ENCODE measurements around the gene ARHGAP1. TPM values are rescaled to one million over a fixed set of nuclear protein-coding genes. Genes with fewer than 3 reads are reported as not detected.
"Not testable (repeated sequence)": the region's sequence is repeated elsewhere in the genome, so short reads cannot be mapped to it uniquely, and the experiment has no call there.

ARHGAP1 gene
- total RNA-seq, 1 experiment from 2014 or later: 18.4 TPM

DNA sequence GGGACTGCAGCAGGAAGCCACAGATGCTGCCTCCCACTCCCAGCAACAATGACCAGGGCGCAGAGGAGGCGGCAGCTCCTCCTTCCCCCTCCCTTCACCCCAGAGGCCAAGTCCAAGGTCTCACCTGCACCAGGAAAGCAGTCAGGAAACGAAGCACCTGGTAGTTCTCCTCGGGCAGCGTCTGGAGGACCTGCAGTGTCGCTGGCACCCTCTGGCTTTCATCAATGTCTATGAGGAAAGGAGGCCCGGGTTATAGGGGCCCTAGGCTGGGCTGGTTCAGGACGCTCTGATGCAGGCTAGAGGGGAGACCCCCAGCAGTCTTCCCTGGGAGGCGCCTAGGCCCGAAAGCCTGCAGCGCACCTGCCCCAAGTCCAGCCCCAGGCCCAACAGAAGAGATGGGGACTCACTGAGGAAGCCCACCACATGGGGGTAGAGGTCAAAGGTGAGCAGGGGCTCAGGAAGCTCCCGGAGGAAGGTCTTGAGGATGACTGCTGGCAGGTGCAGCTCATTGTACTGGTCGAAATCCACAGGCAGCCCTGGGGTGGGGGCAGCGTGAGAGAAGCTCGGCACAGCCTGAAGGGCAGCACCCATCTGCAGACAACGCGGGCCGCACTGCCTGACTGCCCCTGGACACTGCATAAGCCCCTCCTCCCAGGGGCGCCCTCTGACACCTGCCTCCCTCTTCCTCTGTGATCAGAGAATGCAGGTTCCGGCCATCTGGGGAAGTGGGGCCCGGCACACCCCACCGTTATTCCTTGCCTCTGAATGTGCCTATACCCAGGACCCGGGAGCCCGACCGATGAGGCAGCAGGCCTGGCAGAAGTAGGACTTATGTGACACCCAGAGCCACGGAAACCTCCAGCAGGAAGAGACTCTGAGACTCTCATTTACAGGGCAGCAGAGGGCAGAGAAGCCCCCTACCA lies 20.9 kb downstream of the ARHGAP1 start:
- in situ Hi-C loops (cut with HindIII; ENCODE audit: low pct_unique_long_range_greater_than_20kb, low sequenced_read_pairs): no loop called here
- DNase-seq (ENCODE audit: low read depth, low spot score): no peak

DNA sequence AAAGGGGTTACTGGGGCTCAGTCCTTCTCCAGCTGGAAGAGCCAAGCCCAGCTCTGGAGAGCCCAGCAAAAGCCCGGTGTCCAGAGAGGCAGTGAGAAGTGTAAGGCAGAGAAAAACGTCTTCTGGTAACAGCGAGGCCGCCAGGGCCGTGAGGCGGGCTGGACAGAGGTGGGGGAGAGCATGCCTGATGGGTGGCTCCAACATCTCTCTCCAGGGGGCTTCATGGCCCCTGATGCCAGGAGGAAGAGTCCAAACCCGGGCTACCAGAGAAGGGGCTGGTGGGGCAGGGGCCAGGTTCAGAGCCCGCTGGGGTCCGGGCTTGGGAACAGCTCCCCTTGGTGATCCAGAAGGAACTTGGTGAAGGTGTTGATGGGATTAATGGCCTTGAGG lies 21.7 kb downstream of the ARHGAP1 start:
- in situ Hi-C loops (cut with HindIII; ENCODE audit: low pct_unique_long_range_greater_than_20kb, low sequenced_read_pairs): no loop called here
- no peak for DNase-seq (ENCODE audit: low read depth, low spot score)

DNA sequence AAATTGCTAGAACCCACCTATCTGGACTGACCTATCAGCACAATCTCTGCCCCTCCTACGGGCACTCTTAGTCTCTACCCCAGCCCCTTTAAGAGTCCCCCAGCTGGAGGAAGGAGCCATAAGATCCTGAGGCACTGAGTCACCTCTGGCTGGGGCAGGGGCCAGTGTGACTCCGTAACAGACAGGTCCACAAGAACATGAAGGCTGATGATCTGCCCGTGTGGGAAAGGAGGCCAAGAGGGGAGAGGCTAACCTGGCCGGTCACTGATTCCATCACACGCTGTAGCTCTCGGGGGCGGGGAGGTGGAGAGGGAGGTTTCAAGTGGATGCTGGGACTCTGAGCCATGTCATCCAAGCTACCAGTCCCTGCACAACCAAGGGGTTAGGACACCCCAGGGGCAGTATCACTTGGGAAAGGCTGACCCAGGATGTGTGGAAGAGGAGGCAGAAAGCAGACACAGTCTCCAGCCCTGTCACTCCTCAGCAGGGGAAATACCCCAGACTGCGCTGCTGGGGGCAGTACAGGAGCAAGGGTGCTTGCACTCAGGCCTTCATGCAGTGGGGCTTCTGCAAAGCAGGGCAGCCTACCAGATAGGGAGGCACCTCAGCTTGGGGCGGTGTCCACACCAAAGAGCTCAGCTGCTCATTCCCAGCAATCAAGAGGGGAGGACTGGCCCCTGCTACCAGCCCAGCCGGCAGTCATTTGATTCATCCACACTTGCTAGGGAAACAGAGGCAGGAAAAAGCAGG lies 22.3 kb downstream of the ARHGAP1 start:
- DNase-seq (ENCODE audit: low read depth, low spot score): no peak
- in situ Hi-C loops (cut with HindIII; ENCODE audit: low pct_unique_long_range_greater_than_20kb, low sequenced_read_pairs): no loop called here

DNA sequence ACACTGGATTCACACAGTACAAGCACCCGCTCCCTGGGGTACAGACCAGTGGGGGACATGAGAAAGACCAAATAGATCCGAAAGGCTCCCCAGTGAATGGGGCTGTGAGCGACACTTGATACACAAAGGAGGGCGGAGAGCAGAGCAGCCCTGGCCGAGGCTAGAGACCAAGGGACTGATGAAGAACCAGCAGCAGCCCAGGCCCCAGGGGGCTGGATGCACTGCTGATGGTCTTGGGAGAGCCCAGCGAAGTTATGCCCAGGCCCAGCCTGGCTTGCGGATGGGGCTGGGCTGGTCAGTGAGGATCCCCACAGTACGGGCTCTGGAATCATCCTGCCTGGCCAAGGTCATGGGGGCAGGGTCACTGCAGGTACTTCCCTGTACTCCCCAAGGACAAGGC lies 23.2 kb downstream of the ARHGAP1 start:
- in situ Hi-C loops (cut with HindIII; ENCODE audit: low pct_unique_long_range_greater_than_20kb, low sequenced_read_pairs): no loop called here
- DNase-seq (ENCODE audit: low read depth, low spot score): no peak

DNA sequence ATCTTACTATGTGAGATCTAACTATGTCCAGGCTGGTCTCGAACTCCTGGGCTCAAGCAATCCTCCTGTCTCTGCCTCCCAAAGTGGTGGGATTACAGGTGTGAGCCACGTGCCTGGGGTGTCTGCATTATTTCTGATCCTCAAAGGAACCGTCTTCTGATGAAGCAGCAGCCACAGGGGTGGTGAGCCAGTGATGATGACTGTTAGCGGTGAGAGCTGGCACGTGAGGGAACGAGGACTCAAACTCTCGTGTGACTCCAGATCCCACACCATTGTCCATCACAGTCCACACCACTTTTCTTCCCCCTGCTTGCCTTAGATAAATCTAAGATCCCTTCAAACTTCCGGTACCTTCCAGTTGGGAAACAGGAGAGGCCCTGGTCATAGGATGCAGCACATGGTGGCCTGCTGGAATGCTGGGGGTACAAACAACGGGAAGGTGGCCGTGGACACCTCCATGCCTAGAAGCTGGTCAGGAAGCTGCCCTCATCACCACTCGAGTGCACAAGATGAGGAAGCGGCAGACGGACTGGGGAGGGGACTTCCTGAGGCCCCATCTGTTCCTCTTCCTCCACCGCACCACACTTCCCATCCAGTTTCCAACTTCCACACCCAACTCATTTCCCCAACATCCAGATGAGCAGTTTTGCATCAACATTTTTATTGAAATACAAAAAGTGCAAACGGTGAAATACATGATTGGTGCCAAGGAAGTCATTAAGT lies 23.8 kb downstream of the ARHGAP1 start:
- in situ Hi-C loops (cut with HindIII; ENCODE audit: low pct_unique_long_range_greater_than_20kb, low sequenced_read_pairs): no loop called here
- DNase-seq (ENCODE audit: low read depth, low spot score): no peak

DNA sequence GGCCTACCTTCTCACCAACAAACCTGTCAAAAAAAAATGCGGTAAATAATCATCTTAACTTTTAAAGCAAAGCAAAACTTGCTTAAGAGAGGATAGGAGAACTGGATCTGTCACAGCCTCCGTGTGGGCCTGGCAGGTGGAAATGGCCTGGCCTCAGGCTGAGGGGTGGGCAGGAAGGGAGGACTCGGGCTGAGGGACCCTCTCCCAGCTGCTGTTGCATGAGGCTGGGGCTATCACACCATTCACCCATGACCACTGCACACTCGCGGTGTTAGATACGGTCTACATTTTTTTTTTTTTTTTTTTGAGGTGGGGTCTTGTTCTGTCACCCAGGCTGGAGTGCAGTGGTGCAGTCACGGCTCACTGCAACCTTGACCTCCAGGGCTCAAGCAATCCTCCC lies 24.5 kb downstream of the ARHGAP1 start:
- in situ Hi-C loops (cut with HindIII; ENCODE audit: low pct_unique_long_range_greater_than_20kb, low sequenced_read_pairs): no loop called here
- DNase-seq (ENCODE audit: low read depth, low spot score): no peak

DNA sequence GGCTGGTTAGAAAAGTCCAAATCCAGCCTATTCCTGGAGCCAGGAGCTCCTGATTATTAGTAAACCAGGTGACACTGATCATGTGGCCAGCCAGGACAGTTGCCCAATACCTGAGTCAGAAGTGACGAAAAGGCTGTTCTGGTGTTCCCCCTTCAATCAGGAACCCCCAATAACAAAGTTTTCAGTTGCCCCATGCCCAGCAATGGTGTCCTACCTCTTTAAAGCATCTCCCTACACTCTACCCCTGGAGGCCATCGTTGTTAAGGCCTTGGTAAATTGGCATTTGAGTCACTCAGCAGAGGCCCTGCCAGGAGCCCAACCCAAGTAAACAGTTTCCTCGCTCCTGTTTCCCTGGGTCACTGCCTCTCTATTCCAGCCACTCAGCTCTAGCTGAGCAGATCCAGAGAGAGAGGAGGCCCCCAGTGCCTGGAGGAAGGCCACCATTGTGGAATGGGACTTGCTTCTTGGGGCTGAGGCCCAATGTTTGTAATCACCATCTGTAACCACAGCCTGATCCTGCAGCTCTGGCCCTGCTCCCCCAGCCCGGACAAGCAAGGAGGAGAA lies 25.0 kb downstream of the ARHGAP1 start:
- in situ Hi-C loops (cut with HindIII; ENCODE audit: low pct_unique_long_range_greater_than_20kb, low sequenced_read_pairs): no loop called here
- DNase-seq (ENCODE audit: low read depth, low spot score): peak; percentile 20

DNA sequence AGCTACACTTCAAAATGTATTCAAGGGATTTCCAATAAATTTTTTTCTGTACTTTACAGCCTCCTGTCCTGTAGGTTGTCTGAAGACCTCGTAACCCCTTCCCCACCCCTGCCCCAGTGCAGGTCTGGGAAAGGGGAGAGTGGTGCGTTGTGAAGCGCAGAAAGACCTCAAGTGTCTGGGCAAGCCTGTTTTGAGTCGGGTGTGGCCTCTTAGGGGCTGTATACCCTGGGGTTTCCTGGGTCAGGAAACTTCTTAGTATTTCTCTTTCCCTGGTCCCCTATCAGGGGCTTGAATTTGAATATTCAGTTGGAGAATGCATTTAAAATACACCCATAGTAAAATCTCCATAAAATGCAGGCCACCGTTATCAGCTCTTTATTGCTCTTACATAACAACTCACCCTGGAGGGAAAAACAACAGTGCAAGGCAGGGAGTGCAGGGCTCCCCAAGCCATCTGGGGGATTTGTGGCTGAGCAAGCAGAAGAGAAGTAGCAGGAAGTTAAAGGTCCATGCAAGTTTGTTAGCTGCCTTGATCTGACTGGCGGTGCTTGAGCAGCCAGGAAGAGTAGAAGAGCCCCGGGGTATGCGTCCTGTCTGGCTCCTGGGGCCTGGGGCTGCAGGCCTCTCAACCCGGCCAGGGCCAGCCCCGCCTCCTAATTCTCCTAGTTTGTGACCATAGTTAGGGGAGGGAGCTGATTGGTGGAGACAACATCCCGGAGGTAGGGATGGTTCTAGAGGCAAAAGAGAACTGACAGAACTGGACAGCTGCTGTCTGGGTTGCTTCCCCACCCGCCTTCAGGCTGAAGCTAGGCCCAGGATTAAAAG lies 25.7 kb downstream of the ARHGAP1 start:
- peak; percentile 44 for DNase-seq (ENCODE audit: low read depth, low spot score)
- in situ Hi-C loops (cut with HindIII; ENCODE audit: low pct_unique_long_range_greater_than_20kb, low sequenced_read_pairs): no loop called here

DNA sequence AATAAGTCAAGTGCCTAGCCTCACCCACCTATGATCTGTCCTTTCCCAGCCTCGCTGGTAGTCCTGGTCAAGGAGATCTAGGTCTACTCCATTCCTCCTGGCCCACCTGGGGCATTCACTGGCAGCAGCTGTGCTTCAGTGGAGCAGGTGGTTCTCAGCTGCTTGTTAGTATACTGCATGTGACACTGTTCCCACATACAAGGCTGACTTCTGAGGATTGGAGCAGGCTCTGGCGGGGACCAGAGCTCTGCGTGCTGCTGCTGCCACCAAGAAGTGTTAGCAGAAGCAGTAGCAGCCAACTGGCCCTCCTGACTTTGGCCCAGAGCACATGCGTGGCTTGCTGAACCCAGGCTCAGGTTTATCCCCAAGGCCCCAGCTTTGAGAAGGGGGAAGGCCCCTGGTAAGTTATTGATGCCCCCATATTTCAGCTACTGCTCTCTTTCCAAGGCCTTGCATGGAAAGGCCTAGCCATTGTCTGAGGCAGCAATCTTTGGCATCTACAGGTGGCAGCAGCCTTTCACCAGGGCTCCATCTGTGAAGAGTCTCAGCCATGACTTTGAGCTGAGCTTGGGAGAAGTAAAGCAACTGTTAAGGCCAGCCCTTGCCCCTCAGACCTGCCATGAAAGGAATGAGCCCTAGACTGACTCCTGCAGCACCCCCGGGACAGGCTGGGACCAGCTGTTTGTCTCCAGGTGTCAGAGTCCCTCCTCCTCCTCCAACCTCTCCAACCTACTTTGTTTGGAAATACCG lies 26.5 kb downstream of the ARHGAP1 start:
- DNase-seq (ENCODE audit: low read depth, low spot score): no peak
- in situ Hi-C loops (cut with HindIII; ENCODE audit: low pct_unique_long_range_greater_than_20kb, low sequenced_read_pairs): no loop called here

DNA sequence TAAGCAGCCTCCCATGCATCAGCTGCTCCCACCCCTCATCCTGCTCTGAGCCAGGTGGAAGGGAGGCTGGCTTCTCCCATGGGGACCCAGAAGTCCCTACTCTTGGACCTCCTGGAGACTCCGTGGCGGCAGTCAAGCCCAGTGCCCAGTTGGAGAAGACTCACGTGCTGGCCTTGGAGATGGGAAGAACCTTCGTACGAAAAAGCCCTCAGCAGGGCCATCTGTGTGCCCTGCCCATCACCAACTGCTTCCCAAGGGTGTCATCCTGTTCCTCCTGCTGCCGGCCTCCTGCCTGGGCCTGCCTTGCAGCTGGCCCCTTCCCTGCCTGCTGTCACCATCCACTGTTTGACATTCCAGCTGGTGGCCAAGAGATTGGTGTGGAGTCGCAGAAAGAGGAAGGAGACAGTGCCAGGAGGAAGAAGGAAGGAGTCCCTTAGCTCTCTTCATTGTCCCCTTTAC lies 28.0 kb downstream of the ARHGAP1 start:
- no peak for DNase-seq (ENCODE audit: low read depth, low spot score)
- in situ Hi-C loops (cut with HindIII; ENCODE audit: low pct_unique_long_range_greater_than_20kb, low sequenced_read_pairs): no loop called here

DNA sequence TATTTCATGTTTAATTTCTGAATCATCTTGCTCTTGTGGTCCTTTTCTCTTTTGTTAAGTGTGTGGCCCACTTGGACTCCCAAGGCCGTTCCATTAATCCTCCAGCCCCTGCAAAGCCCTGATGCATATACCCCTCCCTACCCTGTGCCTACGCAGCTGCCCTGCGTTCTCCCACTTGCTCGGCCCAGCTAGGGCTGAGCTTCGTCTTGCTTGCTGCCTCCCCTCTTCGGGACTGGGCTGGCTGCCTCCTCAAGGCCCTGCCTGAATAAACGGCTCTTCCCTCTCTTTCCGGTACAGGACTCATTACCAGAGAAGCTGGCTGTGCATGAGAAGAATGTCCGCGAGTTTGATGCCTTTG lies 28.5 kb downstream of the ARHGAP1 start:
- in situ Hi-C loops (cut with HindIII; ENCODE audit: low pct_unique_long_range_greater_than_20kb, low sequenced_read_pairs): no loop called here
- DNase-seq (ENCODE audit: low read depth, low spot score): no peak

DNA sequence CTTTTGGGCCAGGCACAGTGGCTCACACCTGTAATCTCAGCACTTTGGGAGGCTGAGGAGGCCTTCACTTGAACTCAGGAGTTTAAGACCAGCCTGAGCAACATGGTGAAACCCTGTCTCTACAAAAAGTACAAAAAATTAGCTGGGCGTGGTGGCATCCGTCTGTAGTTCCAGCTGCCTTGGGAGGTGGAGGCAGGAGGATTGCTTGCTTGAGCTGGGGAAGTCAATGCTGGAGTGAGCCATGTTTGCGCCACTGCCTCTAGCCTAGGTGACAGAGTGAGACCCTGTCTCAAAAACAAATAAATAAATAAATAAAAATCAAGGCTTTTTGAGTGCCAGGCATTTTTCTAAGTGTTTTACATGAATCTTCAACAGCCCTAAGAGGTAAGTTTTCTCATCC lies 29.9 kb downstream of the ARHGAP1 start:
- in situ Hi-C loops (cut with HindIII; ENCODE audit: low pct_unique_long_range_greater_than_20kb, low sequenced_read_pairs); DNase-seq (ENCODE audit: low read depth, low spot score): not testable (repeated sequence)

DNA sequence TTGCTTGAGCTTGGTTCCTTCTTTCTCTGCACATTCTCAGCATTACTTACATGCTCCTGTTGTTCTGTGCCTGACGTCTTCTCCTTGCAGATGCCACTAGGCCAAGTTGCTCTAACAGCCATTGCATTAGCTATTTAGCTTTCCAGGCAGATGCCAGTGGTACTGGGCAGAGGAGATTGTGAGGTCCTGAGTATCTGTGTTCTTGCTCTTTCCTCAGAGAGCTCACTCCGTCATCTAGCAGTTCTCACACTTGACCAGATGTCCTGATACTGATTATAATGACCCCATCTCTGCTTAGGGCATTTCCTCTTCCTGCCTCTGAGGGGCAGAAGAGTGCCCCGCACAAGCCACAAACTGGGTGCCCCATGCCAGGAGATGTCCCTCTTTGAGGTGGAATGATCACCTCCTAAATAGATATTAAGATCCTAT lies 30.7 kb downstream of the ARHGAP1 start:
- in situ Hi-C loops (cut with HindIII; ENCODE audit: low pct_unique_long_range_greater_than_20kb, low sequenced_read_pairs): no loop called here
- peak; percentile 41 for DNase-seq (ENCODE audit: low read depth, low spot score)

DNA sequence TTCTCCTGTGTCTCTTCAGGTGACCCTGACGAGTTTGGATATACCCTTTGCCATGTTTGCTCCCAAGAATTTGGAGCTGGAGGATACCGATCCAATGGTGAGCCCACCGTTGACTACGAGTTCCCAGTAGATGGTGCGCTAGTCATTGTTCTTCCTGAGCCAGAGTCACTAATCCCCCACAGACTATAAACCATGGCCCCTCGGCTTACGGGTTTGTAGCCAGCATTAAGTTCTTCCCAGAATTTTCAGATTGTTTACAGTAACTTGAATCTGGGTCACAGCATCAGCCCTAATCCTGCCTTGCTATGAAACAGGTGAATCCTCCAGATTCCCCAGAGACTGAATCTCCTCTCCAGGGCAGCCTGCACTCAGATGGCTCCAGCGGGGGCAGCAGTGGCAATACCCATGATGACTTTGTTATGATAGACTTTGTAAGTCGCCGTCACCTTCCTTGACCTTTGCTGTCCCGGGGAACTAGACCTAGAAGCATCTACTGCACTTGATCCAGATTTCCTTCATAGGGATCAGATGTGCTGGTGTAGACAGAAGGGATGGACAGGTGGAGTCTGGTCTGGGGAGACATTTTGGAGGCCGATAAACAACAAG lies 31.8 kb downstream of the ARHGAP1 start:
- no peak for DNase-seq (ENCODE audit: low read depth, low spot score)
- in situ Hi-C loops (cut with HindIII; ENCODE audit: low pct_unique_long_range_greater_than_20kb, low sequenced_read_pairs): no loop called here

DNA sequence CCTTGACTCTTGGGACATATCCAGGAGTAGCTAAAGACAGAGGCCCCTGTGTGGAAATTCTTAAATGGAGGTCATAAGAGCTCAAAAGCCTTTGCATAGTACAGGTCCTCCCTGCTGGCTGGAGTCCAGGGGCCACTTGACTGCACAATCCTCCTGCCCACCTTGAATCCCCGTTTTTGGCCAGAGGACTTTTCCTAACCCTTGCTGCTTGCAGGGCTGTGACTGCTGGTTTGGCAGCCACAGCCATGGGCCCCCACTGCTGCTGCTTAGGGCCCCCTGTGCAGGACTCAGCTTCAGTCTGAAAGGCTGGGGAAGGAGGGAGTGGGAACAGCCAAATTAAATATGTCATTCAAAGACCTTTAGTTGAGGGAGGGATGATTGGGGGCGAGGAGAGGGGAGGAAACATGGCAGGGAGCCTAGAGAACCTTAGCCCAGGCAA lies 33.4 kb downstream of the ARHGAP1 start:
- in situ Hi-C loops (cut with HindIII; ENCODE audit: low pct_unique_long_range_greater_than_20kb, low sequenced_read_pairs): no loop called here
- peak; percentile 17 for DNase-seq (ENCODE audit: low read depth, low spot score)

DNA sequence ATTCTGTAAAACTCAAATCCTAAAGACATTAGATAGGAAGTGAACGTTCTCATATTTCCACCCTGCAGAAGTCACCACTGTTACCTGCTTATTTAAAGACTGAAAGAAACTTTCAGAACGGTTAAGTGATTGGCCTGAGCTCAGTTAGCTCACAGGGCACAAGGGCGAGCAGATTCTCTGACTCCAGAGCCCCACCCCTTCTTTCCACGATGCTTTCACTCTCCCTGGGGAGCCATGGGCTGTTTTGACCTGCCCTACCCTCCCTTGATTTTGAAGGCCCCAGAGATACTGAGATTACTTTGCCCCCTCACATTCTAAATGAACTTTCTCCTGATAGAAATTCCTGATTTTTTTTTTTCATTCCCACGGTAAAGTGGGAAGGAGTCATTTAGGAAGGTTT lies 33.9 kb downstream of the ARHGAP1 start:
- DNase-seq (ENCODE audit: low read depth, low spot score): no peak
- in situ Hi-C loops (cut with HindIII; ENCODE audit: low pct_unique_long_range_greater_than_20kb, low sequenced_read_pairs): no loop called here

Data from SK-MEL-5 (cell line).